OCI-LY1 (cell line): ENCODE measurements around the gene SORBS1.

Source experiments
- H2AFZ ChIP-seq: fragments of 200-600 bp; sonication (generic), shearing (Covaris generic); 2 replicates; pipeline ENCODE4 v1.6.0; 2014; ENCODE audit warnings: antibody characterized with exemption, mild to moderate bottlenecking, low read length
- H3F3A ChIP-seq: fragments of 200-600 bp; sonication (generic), shearing (Covaris generic); 2 replicates; pipeline ENCODE4 v1.6.0; 2014; ENCODE audit warnings: mild to moderate bottlenecking, antibody characterized with exemption, low read length, moderate library complexity; ENCODE audit not compliant: insufficient read depth
- H3K27ac ChIP-seq: fragments of 200-600 bp; sonication (generic); 2 replicates; pipeline ENCODE4 v1.5.1; 2014; ENCODE audit warnings: low read length, mixed run types, mild to moderate bottlenecking, low read depth; ENCODE audit not compliant: poor library complexity, severe bottlenecking
- H3K27me3 ChIP-seq: fragments of 200-600 bp; sonication (generic); 2 replicates; pipeline ENCODE4 v1.6.0; 2014; ENCODE audit warnings: antibody characterized with exemption, mild to moderate bottlenecking, low read length, moderate library complexity; ENCODE audit not compliant: insufficient read depth
- H3K36me3 ChIP-seq: fragments of 200-600 bp; sonication (generic); 2 replicates; pipeline ENCODE4 v1.6.1; 2014; ENCODE audit warnings: mild to moderate bottlenecking, antibody characterized with exemption, low read length, moderate library complexity, mixed read lengths; ENCODE audit not compliant: insufficient read depth
- H3K4me1 ChIP-seq: fragments of 200-600 bp; sonication (generic); 2 replicates; pipeline ENCODE4 v1.5.1; 2014; ENCODE audit warnings: mild to moderate bottlenecking, low read length, moderate library complexity; ENCODE audit not compliant: insufficient read depth, severe bottlenecking
- H3K4me2 ChIP-seq: fragments of 200-600 bp; sonication (generic), shearing (Covaris generic); 2 replicates; pipeline ENCODE4 v1.6.1; 2014; ENCODE audit warnings: low read length
- H3K4me3 ChIP-seq: fragments of 200-600 bp; sonication (generic); 2 replicates; pipeline ENCODE4 v1.5.1; 2014; ENCODE audit warnings: low read length, low read depth, mild to moderate bottlenecking, mixed read lengths; ENCODE audit not compliant: poor library complexity, severe bottlenecking
- H3K79me2 ChIP-seq: fragments of 200-600 bp; shearing (Covaris generic); 2 replicates; pipeline ENCODE4 v1.6.1; 2016; ENCODE audit warnings: mixed run types, low read length, mixed read lengths; ENCODE audit not compliant: insufficient read depth
- H3K9ac ChIP-seq: fragments of 200-600 bp; sonication (generic), shearing (Covaris generic); 2 replicates; pipeline ENCODE4 v1.6.1; 2014; ENCODE audit warnings: mild to moderate bottlenecking, low read length, mixed read lengths
- H3K9me2 ChIP-seq: fragments of 200-600 bp; sonication (generic), shearing (Covaris generic); 2 replicates; pipeline ENCODE4 v1.6.1; 2014; ENCODE audit warnings: low read depth, mild to moderate bottlenecking, low read length, mixed read lengths
- H3K9me3 ChIP-seq: fragments of 200-600 bp; shearing (Covaris generic); 2 replicates; pipeline ENCODE4 v1.6.1; 2014; ENCODE audit warnings: low read length, mixed read lengths
- H4K20me1 ChIP-seq: fragments of 200-600 bp; sonication (generic), shearing (Covaris generic); 2 replicates; pipeline ENCODE4 v1.6.0; 2016; ENCODE audit warnings: mild to moderate bottlenecking, low read length; ENCODE audit not compliant: insufficient read depth
- CTCF ChIP-seq: fragments of 200-600 bp; sonication (generic), shearing (Covaris generic); IDR thresholded peaks from 2 replicates; pipeline ENCODE4 v1.5.1; 2017; ENCODE audit warnings: mild to moderate bottlenecking, antibody characterized with exemption, low read length, moderate library complexity, mixed read lengths
- EZH2 ChIP-seq: fragments of 200-600 bp; sonication (generic), shearing (Covaris generic); IDR thresholded peaks from 2 replicates; pipeline ENCODE4 v1.8.0; 2017; ENCODE audit warnings: borderline replicate concordance, mixed run types, mild to moderate bottlenecking, antibody characterized with exemption, low read length, moderate library complexity, mixed read lengths

The SORBS1 gene

DNA sequence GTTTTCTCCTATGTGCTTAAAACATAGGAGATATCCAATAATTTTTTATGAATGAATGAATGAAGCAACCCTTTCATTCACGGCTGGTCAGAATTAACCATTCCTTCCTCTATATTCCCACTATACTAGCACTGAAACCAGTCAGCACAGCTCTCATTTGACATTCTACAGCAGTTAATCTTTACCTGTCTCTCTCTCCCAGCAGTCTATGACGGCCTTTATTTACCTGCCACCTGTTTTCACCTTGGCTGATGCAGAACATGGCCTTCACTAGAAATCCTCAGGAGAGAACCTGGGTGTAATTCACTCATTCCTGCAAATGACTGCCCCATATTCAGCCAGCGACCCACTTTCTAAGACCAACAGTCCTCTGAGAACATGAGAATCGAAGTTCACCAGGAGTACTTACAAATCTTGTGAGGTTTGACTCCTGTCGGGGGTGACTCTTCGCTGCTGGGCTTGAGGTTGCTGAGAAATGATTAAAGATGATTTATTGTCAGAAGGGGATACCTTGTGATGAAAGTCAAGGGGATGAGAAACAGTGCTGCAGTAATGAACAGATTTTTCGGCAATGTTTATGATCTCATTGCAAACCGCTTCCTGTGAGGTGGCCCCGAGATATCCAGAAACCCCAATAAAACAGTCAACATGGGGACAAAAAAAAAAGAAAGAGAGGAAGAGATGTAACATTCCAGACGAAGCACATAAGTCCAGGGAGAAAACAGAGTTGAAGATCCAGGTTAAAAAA, 239.4 kb downstream of the SORBS1 start:
- TF ChIP-seq CTCF = no peak
- no peak for TF ChIP-seq EZH2
- H3F3A ChIP-seq = no peaks in the 10 kb centered on the region
- no peaks in the 10 kb centered on the region for H3K9me3 ChIP-seq
- H3K4me2 ChIP-seq = no peak overlapping the region
- H2AFZ ChIP-seq = no peak overlapping the region
- H3K27ac ChIP-seq = no peak overlapping the region
- H3K4me1 ChIP-seq = no peaks in the 10 kb centered on the region
- no peaks in the 10 kb centered on the region for H3K27me3 ChIP-seq
- no peaks in the 10 kb centered on the region for H3K36me3 ChIP-seq
- H3K79me2 ChIP-seq = no peaks in the 10 kb centered on the region
- H3K9me2 ChIP-seq = no peaks in the 10 kb centered on the region
- H3K4me3 ChIP-seq = no peak overlapping the region
- H4K20me1 ChIP-seq = no peaks in the 10 kb centered on the region
- H3K9ac ChIP-seq = no peak overlapping the region

- Histone ChIP-seq H3K9ac (no peak overlapping the region), H3K79me2 (no peaks in the 10 kb centered on the region), H3K36me3 (no peaks in the 10 kb centered on the region), H3K4me1 (no peaks in the 10 kb centered on the region), H3K27ac (no peak overlapping the region), H3K9me3 (no peaks in the 10 kb centered on the region), H4K20me1 (no peaks in the 10 kb centered on the region), H3K9me2 (no peaks in the 10 kb centered on the region), H3K27me3 (no peaks in the 10 kb centered on the region), H3F3A (no peaks in the 10 kb centered on the region), H2AFZ (no peak overlapping the region), H3K4me3 (no peak overlapping the region), H3K4me2 (no peak overlapping the region)
- TF ChIP-seq EZH2 (no peak), CTCF (no peak)
Measured at GRCh38 chr10:95319239-95319638, 241.9 kb downstream of the SORBS1 start.

DNA sequence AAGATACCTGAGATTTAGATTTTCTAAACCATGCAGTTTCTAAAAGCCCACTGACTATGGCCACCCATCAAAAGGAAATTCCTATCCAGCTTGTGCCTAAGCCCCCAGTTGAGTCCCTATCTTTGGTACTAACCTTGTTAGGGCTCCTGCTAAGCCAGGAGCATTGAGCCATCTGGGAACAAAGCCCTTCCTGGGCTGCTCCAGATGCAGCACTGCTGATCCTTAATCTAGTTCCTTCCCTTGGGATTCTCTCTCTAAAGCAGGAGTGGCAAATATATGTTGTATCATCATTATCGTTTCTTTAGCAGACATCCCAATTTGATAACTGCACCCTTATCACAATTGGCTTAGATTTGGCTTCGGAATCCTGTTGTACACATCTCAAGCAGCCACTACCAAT, 245.7 kb downstream of the SORBS1 start:
- Histone ChIP-seq H3K9me3 (no peaks in the 10 kb centered on the region), H3K36me3 (no peaks in the 10 kb centered on the region), H3K9ac (no peak overlapping the region), H3K9me2 (no peaks in the 10 kb centered on the region), H2AFZ (no peak overlapping the region), H3K4me1 (no peaks in the 10 kb centered on the region), H3K27ac (no peak overlapping the region), H3K27me3 (no peaks in the 10 kb centered on the region), H3F3A (no peaks in the 10 kb centered on the region), H3K4me2 (no peak overlapping the region), H3K4me3 (no peak overlapping the region), H4K20me1 (no peaks in the 10 kb centered on the region), H3K79me2 (no peaks in the 10 kb centered on the region)
- TF ChIP-seq EZH2 (no peak), CTCF (no peak)
